ENCODE data around the gene SEMA3G.

The SEMA3G gene

DNA sequence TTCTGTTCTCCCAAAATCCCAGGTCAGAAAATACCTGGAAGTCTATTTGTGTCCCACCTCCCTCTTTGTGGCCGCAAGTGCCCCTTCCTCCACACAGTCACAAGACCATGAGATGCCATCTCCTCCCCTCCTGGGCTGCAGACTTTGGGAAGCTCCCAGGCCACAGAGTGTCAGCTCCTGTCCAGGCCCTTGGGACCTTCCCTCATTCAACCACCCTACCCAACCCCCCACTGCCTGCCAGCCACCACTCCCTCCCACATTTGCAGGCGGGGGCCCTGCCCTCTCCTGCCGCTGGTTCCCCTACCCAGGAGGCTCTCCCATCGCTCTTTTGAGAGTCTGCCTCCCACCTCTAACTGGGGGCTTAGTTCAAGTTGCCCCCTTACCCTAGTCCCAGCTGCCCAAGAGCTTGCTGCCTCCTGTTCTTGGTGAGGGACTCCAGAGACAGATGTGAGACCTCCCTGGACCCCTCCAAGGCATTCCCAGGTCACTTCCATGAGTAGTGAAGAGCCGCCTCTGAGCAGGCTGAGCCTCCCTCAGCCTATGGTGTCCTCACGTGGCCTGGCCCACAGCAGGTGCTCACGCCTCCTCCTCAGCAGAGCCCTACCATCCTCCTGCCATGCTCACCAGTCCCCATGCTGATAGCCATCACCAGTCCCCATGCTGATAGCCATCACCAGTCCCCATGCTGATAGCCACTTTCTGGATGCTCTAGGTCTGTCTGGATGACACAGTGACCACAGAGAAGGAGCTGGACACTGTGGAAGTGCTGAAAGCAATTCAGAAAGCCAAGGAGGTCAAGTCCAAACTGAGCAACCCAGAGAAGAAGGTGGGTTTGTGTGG, 34.4 kb upstream of the SEMA3G start:
- no peak for DNase-seq

DNA sequence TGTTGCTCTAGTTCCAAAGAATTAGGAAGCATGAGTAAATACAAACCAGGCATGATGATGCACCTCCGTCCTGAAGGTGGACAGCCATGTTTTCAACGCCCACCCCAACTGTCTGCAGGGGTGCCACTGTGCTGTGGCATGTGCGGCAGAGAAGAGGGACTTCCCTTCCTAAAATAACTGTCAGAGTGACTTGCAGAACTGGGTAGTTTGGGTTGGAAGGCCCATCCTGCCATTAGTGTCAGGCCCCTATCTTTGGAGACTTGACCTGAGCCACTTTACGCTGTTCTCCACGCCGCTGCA, 32.8 kb upstream of the SEMA3G start:
- no peak for DNase-seq

DNA sequence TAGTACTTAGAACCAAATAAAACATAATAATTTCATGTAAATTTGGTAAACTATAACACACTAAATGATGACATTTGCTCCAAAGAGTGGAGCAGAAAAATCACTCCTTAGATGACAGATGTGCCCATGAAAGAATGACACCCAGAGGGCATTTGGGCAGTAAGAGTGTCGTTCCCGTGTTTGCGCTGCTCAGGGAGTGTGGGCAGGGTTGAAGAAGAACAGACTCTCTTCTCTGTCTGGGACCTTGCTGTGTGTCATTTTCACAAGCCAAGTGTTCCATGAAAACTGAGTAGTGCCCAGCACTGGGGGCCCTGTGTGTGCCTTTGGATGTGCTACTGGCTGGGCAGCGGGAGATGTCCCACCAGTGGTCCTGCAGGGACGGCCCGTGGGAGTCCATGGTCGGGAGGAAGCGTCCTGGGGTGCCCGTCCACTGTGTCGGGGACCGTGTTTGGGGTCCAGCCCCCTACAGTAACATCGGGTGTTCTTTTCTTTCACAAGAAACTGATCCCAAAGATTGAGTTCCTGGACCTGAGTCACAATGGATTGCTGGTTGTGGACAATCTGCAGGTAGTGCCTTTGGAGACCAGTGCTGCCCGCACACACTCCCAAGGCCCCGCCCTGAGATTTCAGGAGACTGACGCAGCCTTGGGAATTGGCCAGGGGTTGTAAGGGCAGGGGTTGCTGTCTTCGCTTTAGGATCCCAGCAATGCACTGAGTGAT, 32.3 kb upstream of the SEMA3G start:
- no peak for DNase-seq

DNA sequence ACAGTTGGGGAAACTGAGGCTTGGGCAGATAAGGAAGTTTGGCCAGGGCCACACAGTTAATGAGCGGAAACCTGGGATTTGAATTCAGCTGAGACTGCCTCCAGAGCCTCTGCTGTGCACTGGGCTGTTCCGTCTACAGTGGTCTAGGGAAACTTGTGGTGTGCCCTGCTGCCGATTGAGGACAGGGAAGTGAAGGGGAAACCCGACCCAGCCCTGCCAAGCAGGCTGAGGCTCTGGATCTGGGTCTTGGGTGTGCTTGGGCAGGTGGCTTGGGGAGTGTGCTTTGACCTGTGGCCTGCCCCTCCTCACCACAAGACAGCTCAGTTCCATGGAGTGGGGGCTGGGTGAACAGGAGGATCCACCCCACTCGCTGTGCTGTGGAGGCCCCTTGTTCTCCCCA, 28.1 kb upstream of the SEMA3G start:
- DNase-seq: no peak

DNA sequence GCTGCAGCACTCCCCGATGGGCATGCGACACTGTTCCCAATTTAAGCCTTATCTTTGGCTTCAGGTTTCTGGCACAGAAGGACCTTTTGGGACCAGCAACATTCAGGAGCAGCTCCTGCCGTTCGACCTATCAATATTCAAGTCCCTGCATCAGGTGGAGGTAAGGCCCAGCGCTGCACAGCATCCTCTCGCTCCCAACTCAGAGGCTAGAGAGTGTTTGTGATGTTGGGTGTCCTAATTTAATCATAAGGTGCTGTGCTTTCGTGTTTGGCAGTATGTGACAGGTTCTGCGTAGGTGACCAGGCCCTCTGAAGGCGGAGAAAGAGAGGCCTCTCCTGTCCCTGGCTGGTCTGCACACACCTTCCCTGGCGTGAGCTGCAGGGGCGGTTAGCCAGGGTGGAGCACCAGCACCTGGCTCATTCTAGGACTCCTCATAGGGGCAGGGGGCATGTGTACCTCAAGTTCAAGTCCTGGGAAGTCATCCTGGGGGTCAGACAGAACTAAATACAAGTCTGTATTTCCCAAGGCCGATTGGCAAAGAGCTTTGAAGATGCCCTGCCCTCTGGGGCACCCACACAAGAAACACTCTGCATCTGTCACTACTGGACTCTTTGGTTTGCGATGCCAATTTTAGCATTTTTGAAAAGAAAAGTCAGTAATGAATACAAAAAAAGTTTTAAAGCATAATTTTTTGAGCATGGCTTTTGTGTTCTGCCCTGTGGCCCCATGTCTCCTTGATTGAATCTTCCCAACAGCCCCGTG, 27.5 kb upstream of the SEMA3G start:
- DNase-seq: no peak

DNA sequence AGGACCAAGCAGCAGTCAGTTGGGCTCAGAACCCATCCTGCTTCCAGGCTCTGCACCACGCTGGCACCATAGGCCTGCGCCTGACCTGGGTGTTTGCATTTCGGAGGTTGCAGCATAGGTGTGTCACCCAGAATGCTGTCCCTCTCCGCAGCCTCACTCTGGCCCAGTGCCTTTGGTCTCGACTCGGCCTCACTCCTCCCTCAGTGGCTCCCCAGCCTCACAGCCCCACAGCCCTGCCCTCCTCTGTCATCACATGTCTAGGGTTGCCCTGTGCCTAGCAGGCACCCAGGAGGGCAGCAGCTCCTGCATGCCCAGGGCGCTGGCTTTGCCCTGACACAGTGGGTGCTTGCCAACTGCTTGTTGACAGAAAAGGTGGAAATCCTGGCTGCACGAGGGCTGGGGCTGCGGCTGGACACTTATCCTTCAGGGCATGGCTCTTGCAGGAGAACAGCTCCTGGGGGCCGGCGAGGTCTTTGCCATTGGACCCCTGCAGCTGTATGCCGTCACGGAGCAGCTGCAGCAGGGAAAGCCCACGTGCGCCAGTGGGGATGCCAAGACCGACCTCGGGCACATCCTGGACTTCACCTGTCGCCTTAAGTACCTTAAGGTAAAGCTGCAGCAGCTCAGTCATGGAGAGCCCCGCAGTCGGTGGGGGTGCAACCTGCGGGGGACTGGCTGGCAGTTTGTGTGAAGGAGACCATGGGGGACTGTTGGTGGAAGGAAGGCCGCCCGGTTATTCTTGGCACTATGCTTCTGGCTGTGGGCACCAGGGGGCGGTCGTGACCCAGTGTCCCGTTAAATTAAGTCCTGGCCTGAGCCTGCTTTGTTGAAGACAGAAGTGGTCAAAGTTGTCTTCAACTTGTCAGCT, 26.7 kb upstream of the SEMA3G start:
- DNase-seq: peak; percentile 48

DNA sequence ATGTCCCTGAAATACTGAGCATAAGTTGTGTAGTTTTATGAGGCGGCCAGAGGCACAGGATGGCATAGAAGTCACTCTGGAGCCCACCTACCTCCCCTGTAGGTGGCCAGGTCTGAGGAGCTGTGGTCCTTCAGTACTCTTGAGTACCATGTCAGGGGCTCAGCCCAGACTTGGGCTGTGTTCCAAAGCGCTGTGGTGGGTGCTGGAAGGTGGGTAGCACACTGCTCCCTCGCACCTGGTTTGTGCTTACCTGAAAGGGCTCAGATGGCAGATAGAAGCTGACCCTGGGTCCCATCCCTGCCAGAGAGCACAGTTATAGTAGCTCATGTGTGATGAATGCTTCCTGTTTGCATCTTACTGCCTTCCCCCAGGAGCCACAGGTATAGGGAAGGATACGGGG, 26.0 kb upstream of the SEMA3G start:
- no peak for DNase-seq

DNA sequence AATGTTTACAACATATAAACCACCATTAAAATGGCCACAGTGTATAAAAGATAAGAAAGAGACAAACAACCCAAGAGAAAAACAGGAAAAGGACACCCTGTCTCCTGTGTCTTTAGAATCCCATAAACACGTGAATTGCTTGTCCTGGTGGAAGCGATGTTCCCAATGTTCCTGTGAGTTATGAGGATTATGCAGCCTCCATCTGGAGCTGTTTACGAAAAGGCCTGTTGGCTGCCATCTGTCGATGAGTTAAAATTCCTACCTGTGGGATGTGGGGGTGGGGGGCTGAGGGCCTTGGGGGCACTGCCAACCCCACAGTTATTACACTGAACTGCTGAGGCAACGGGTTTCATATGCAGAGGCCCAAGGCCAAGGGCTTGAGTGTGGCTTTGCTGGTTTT, 24.1 kb upstream of the SEMA3G start:
- no peak for DNase-seq

DNA sequence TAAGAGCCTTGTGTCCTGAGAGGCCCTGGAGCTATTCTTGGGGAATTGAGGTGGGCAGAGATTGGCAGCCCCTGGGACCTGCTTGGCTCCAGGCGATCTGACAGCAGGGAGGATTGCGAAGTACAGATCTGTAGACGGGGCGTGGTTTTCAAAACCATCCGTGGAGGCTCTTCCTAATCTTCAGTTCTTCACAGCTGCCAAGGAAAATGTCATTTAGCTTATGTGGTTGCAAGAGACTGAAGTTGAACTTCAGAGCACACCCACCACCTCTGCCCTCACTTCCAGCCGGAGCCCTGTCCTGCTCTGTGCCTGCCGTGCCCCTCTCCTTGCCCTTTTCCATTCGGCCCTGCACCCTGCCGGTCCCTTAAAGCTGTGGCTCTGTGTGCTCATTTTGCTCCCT, 23.4 kb upstream of the SEMA3G start:
- DNase-seq: no peak

DNA sequence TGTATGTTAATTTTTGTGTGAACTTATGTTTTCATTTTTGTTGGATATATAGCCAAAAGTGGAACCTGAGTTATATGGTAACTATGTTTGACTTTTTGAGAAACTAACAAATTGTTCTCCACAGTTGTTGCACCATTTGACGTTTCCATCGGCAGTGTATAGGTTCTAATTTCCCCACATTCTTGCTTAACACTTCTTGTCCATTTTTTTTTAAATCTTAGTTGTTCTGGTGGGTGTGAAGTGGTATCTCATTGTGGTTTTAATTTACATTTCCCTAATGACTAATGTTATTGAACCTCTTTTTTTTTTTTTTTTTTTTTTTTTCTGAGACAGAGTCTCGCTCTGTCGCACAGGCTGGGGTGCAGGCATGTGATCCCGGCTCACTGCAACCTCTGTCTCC, 18.5 kb upstream of the SEMA3G start:
- DNase-seq: no peak

DNA sequence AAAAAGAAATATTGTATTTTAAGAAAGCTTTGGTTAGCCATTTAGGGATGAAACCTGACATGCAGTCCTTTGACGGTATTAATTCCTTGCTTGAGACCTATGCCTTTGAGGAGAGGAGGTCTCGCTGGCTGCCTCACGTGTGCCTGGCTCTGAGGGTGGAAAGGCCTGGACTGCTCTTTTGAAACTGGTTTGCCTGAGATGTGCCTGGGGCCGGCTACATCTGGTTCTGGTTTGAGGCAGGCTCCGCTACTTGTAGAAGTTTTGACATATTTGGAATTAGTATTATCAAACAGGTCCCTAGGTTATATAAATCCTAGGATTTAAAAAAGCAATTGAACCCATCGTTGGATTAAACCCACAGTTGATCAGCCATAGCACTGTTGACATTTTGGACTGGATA, 17.0 kb upstream of the SEMA3G start:
- no peak for DNase-seq

DNA sequence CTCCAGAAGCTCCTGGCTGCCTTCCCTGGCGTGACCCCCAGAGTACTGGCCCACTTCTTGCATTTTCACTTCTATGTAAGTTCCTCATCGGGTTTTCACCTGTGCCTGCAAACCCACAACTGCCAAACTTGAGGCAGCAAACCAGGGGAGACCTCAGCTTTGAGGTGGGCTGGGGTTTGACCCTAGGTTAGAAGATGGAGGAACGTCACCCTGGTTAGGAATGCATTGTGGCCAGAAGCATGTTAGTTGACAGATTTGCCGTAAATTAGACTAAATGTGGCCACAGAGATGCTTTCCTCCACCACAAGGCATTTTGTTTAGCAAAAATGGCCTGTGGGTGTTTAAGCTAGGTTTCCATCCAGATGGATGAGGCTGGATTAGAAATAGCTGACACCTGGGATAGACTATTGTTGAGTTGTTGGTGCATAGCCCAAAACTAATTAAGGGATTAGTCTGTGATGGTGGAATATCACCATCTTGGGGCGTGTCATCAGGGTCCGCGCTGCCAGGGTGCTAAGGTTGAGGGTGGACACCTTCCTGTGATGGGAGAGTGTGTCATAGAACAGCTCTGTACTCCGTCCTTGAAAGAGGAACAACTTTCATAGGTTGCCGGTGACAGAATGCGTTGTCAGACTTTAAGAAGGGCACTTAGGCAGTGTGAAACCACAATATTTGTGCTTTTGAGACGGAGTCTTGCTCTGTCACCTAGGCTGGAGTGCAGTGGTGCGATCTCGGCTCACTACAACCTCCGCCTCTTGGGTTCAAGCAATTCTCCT, 14.1 kb upstream of the SEMA3G start:
- DNase-seq: no peak

DNA sequence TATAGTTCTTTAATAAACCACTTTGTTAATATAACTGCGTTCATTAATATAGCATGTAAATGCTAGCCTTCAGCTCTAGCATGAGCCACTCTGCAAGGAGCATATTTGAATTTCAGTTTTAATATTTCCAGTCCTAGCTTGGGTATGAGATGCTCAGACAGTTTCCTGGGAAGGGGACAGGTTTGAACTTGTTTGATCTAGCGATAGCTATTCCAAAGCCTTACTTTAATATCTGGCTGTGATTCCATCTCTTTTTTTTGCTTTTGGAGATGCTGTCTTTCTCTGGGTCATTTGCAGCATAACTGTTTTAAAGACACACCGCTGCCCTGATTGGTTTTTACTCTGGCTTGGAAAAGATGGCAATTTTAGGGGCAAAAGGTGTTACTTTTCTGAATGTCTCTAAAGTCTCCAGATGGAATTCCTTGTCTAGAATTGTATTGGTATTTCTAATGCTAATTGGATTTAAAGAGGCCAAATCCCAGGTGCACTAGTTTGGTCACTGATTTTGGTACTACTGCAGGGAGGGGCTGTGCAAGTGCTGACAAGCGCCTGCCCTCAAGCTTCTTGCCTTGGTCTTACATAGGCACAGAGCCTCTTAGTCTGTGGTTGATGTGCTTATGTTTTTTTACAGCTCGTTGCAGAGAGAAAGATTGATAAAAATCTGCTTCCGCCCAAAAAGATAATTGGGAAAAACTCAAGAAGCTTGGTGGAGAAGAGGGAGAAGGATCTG, 13.3 kb upstream of the SEMA3G start:
- DNase-seq: no peak

DNA sequence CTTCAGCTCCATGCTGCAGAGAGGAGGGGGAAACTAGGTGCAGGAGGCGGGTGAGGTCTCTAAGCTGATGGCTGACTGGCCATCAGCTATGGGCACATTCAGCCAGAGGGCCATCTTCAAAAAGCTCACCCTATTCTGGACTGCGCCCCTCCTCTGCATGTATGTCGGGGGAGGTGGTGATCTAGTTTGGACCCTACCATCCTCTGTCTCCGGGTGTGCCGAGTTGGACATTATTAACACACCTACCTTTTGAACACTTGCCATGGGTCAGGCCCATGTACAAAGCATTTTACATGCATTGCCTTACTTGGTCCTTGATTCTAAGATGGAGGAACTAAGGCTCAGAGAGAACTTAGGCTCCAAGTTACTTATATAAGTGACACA, 11.9 kb upstream of the SEMA3G start:
- no peak for DNase-seq

DNA sequence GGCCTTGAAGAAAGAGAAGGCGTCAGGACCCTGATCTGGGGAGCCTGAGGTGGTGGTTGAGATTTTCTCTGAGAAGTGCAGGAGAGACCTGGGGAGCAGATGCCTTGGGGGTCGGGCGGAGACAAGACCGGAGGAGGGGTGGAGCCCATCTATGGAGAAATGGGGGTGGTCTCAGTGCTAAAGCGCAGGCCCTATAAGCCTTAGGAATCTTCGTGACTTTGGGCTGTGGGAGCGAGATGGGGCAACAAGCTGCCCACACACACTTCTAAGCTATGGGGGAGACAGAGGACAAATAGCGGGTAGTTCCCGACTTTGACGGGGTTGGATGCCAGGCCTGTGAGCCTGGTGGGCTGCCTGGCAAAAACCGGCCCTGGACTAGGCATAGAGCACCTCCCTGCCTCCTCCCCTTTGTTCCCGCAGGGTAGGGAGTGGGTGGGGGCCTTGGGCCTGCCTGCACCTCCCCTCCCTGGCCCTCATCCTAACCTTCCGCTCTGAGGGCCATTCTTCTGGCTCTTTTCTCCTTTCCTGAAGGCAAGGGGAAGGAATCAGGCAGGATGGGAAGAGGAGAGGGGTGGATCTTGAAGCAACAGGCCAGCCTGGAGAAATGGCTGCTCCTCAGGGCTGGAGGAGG, 11.4 kb upstream of the SEMA3G start:
- peak; percentile 26 for DNase-seq

DNA sequence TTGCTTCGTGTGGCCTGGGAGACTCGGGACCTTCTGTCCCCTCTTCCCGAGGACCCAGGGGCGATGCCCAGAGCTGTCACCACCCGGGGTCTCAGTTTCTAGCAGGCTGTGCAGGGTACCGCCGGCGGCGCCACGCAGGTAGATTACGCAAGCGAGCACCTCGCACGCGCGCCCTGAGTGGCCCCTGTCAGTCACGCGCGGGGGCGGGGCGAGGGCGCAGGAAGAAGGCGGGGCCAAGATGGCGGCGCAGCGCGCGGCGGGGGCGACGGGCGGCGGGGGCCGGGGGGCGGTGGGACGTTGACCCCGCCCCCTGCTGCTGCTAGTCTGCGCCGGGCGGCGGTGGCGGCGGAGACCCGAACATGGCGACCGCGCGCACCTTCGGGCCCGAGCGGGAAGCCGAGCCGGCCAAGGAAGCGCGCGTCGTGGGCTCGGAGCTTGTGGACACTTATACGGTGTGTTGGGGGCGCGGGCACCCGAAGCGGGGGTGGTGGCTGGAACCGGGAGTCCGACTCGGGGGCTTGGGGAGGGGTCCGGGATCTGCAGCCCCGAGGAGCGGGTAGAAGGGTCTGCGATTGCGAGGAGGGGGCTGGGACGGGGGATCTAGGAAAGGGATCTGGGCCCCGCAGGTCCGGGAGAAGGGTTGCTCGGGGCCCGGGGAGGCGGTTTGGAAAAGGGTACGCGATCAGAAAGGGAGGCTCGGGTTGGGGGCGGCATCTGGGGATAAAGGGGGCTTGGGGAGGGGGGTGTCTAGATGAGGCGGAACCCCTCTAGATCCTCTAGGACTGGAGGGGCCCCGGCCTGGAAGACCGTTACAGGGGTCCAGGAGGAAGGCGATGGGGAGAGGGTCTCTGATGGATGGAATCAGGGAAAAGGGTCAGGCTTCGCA, 10.6 kb upstream of the SEMA3G start, which contains the start of gene NISCH:
TSS of gene NISCH (plus strand) at position 322 of the 886 bp plus-strand sequence. CDS start at position 360, 38 bp downstream.
- DNase-seq: peak; percentile 97

DNA sequence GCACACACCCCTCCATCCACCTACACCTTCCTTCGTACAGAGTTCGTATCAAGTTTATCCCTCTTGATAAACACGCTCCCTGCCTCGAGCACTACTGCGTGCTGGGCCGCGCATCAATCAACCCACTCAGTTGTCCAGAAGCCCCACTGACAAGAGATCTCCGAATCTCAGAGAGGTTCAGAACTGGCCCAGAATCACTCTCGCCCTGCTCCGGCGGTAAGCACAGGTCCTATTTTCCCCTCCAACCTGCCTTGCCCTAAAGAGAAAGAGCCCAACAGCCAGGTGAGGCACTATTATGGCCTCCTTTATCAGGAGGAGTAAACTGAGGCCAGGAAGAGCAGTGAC, 10.0 kb upstream of the SEMA3G start:
- DNase-seq: peak; percentile 13

DNA sequence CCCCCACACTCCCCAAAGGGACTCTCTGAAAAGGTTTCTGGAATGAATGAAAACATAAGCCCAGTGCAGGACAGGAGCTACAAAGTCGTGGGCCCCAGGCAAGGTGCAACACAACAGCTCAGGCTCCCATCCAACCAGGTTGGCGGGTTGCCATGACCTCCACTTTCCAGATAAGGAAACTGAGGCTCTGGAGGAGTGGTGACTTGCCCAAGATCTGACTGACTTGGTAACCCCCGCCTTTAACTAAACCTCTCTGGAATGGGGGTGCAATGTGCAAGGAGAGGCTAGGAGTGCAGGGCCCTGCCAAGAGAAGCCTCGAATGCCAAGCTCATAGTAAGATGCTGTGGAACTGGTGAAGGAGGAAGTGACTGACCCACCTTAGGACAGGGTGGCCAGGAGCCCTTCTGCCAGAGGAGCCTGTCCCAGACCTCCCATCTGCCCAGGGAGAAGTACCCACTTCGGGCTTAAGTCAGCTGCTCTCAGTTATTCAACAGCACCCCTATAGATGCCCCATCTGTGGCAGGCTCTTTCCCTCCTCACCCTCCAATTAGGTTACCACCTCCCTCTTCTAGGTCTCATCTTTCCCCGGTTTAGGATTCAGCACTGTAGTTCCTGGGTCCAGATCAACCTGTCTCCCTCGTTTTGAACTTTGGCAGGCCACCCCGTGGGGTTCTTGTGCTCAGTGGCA, 9.5 kb upstream of the SEMA3G start:
- DNase-seq: no peak
